SU-DHL-6 (cell line): ENCODE results near the gene RAPSN.

Experiments used
- H2AFZ ChIP-seq: fragments of 200-600 bp; sonication (generic); 2 replicates; pipeline ENCODE4 v1.6.1; 2014; ENCODE audit warnings: low read depth, mild to moderate bottlenecking, moderate library complexity, mixed read lengths, antibody characterized with exemption, low read length; ENCODE audit not compliant: severe bottlenecking
- H3F3A ChIP-seq: fragments of 200-600 bp; shearing (Covaris generic); 2 replicates; pipeline ENCODE4 v1.6.0; 2016; ENCODE audit warnings: antibody characterized with exemption, mild to moderate bottlenecking; ENCODE audit not compliant: insufficient read depth
- H3K27ac ChIP-seq: fragments of 200-600 bp; sonication (generic); 2 replicates; pipeline ENCODE4 v1.5.1; 2016; ENCODE audit warnings: low read depth, mild to moderate bottlenecking, low read length, moderate library complexity, mixed read lengths
- H3K27me3 ChIP-seq: fragments of 200-600 bp; sonication (generic), shearing (Covaris generic); 2 replicates; pipeline ENCODE4 v1.6.0; 2014; ENCODE audit warnings: mild to moderate bottlenecking, low read length
- H3K36me3 ChIP-seq: fragments of 200-600 bp; sonication (generic); 2 replicates; pipeline ENCODE4 v1.6.1; 2014; ENCODE audit warnings: mild to moderate bottlenecking, low read length, mixed read lengths
- H3K4me2 ChIP-seq: fragments of 300-600, 200-600 bp; shearing (Covaris generic), sonication (generic); 2 replicates; pipeline ENCODE4 v1.6.0; 2014; ENCODE audit warnings: low read length, low read depth, mild to moderate bottlenecking; ENCODE audit not compliant: poor library complexity, severe bottlenecking
- H3K4me3 ChIP-seq: fragments of 200-600 bp; sonication (generic); 2 replicates; pipeline ENCODE4 v1.5.1; 2014; ENCODE audit warnings: antibody characterized with exemption, low read length, mild to moderate bottlenecking, mixed read lengths; ENCODE audit not compliant: insufficient read depth, poor library complexity, severe bottlenecking
- H3K79me2 ChIP-seq: fragments of 200-600 bp; sonication (generic); 2 replicates; pipeline ENCODE4 v1.6.1; 2014; ENCODE audit warnings: mild to moderate bottlenecking, low read length, moderate library complexity; ENCODE audit not compliant: insufficient read depth
- H3K9ac ChIP-seq: fragments of 200-600 bp; sonication (generic); 2 replicates; pipeline ENCODE4 v1.7.0; 2014; ENCODE audit warnings: mild to moderate bottlenecking, low read length
- H3K9me2 ChIP-seq: fragments of 200-600 bp; sonication (generic); replicated peaks from 2 replicates; pipeline ENCODE4 v1.6.1; 2014; ENCODE audit warnings: low read length; ENCODE audit not compliant: insufficient read depth
- H3K9me3 ChIP-seq: fragments of 200-600 bp; sonication (generic); 2 replicates; pipeline ENCODE4 v1.6.1; 2014; ENCODE audit warnings: low read length, mixed read lengths; ENCODE audit not compliant: insufficient read depth
- H4K20me1 ChIP-seq: fragments of 200-600 bp; sonication (generic); 2 replicates; pipeline ENCODE4 v1.6.1; 2014; ENCODE audit warnings: low read depth, mild to moderate bottlenecking, antibody characterized with exemption, low read length, moderate library complexity, mixed read lengths
- CTCF ChIP-seq: fragments of 200-600 bp; sonication (generic); IDR thresholded peaks from one replicate; pipeline ENCODE4 v1.5.1; 2017; ENCODE audit warnings: antibody characterized with exemption, mild to moderate bottlenecking, low read length, moderate library complexity; ENCODE audit not compliant: insufficient read depth, poor library complexity, severe bottlenecking
- EZH2phosphoT487 ChIP-seq: fragments of 200-600 bp; sonication (generic), shearing (Covaris generic); conservative IDR thresholded peaks from 2 replicates; pipeline ENCODE4 v1.6.1; 2018; ENCODE audit warnings: mild to moderate bottlenecking, antibody characterized with exemption, low read length, moderate library complexity, mixed read lengths

The RAPSN gene

GRCh38 chr11:47394322-47395222 lies 54.4 kb downstream of the RAPSN start:
- Histone ChIP-seq H3K9ac (peak overlapping the region; percentile 59), H3K27me3 (no peaks in the 10 kb centered on the region), H3K9me3 (no peaks in the 10 kb centered on the region), H3K79me2 (no peaks in the 10 kb centered on the region), H4K20me1 (no peaks in the 10 kb centered on the region), H2AFZ (peak overlapping the region; percentile 60), H3K27ac (peak overlapping the region; percentile 64), H3K4me2 (peak overlapping the region; percentile 47), H3F3A (peaks cover 7% of the 10 kb centered on the region), H3K9me2 (no peaks in the 10 kb centered on the region), H3K4me3 (no peak overlapping the region), H3K36me3 (no peaks in the 10 kb centered on the region)
- TF ChIP-seq CTCF (no peak), EZH2phosphoT487 (no peak)

DNA sequence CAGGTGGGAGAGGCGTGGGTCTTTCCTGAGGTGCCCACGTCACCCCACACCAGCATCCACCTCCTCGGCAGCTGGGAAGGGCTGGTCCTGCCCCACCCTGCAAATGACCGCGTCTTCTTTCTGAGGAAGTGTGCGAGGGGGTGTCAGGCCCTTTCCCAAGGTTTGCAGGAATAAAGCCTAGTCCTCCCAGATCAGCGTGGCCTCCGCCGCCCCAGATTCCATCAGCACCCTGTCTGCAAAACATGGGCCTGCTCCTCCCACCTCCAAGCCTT lies 55.0 kb downstream of the RAPSN start:
- H3K4me3 ChIP-seq = no peak overlapping the region
- no peaks in the 10 kb centered on the region for H3K9me3 ChIP-seq
- no peak overlapping the region for H3K9ac ChIP-seq
- no peaks in the 10 kb centered on the region for H3K79me2 ChIP-seq
- no peak overlapping the region for H3K27ac ChIP-seq
- H4K20me1 ChIP-seq = no peaks in the 10 kb centered on the region
- no peaks in the 10 kb centered on the region for H3K27me3 ChIP-seq
- H3F3A ChIP-seq = 0 out of 2 replicates have a peak, but pooled peaks cover under 1% of the 10 kb centered on the region
- no peaks in the 10 kb centered on the region for H3K36me3 ChIP-seq
- no peak overlapping the region for H3K4me2 ChIP-seq
- H3K9me2 ChIP-seq = no peaks in the 10 kb centered on the region
- TF ChIP-seq CTCF (no peak), EZH2phosphoT487 (no peak)
- no peak overlapping the region for H2AFZ ChIP-seq

DNA sequence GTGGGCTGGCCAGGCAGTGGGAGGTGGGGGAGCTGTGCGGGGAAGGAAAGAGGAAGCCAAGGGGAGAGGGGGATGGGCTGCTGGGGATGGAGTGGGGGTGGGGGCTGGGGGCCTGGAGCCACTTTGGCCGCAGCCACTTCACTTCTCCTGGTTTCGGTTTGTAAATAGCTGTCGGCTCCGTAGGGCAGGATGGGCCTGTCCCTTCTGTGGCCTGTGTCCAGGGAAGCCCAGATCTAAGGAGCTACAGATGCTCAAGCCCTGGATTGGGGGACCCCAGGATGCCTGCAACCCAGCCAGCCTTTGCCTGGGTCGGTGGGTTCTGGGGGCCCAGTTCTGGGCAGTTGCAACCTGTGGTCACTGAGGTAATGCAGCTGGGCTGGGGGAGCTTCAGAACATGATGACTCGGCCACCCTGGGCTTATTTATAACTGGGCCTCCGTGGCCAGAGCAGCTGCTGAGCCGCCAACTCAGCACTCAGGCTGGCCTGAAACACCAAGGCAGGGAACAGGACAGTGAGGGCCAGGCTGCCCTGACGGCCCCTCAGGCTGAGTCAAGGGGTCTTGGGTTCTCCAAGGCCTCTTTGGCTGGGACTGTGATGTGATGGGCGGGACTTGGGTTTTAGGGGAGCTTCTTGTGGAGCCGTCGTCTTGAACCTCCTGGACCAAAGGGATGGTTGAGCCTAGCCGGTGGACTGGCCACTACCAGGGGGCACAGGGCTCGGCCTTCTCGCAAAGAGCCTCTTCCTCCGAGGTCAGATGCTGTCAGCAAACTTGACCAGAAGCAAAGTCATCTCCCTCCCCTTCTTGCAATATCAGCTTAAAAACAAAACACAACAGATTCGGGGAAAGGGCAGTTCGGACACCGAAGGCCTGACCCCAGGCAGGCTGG lies 55.5 kb downstream of the RAPSN start:
- Histone ChIP-seq H3K9me2 (no peaks in the 10 kb centered on the region), H3F3A (no peaks in the 10 kb centered on the region), H3K36me3 (no peaks in the 10 kb centered on the region), H3K27me3 (no peaks in the 10 kb centered on the region), H4K20me1 (no peaks in the 10 kb centered on the region), H3K79me2 (no peaks in the 10 kb centered on the region), H3K27ac (no peak overlapping the region), H2AFZ (no peak overlapping the region), H3K9ac (no peak overlapping the region), H3K4me3 (no peak overlapping the region), H3K9me3 (no peaks in the 10 kb centered on the region), H3K4me2 (no peak overlapping the region)
- TF ChIP-seq CTCF = no peak
- TF ChIP-seq EZH2phosphoT487 = no peak
